NCI-H524 (cell line): ENCODE results near the gene PAIP2.
"Not testable (repeated sequence)": the region's sequence is repeated elsewhere in the genome, so short reads cannot be mapped to it uniquely, and the experiment has no call there.

Experiments
- DNase-seq, 2 experiments: peaks; one replicate each; lab custom pipeline; 2025; lab: John Stamatoyannopoulos, UW

Gene PAIP2

DNA sequence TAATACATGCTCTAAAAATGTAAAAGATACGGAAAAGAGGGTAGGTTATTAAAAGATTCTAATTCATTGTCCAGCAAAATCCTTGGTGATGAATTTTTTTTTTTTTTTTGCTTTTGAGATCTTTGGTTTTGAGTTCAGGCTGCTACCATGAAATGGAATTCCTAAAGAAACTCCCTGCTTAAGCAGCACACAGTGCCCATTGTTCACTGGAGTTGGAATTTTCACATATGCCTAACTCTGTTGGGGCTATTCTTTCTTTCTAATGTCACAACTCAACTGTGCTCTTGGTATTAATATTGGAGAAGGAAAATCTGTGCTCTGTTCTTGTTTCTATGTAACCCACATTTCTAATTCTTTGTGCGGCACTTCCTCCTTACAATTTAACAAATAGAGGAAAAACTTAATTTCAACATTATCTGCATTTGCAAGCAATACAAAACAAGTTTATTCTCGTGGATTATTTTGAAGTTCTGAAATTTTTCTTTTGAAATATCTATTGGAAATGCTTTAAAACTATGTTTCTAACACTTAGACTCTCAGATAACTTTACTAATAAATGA, 26.5 kb upstream of the PAIP2 start:
- DNase-seq, result no peak

- DNase-seq, result no peak
These were observed 5.8 kb upstream of the PAIP2 start for GRCh38 chr5:139335811-139336210.

GRCh38 chr5:139340051-139340450, 1.6 kb upstream of the PAIP2 start:
- no peak for DNase-seq

GRCh38 chr5:139341187-139341688, 416 bp upstream of the PAIP2 start:
- no peak for DNase-seq

DNA sequence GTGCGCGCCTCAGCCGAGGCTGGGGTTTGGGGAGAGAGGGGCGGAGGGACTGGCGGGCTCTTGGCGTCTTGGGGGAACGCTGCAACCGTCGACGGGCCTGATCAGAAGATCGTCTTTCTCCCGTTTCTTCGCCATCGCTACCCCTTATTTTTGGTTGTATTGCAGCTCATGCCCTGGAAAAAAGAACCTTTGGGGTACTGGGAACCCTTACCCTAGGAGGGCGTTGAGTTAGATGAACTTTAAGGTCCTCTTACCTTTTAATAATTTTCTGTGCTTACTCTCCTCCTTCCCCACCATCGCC, 719 bp downstream of the PAIP2 start:
- no peak for DNase-seq

- DNase-seq, result no peak
These were observed 1.8 kb downstream of the PAIP2 start for GRCh38 chr5:139343476-139343875.

- DNase-seq, result no peak
These were observed 2.5 kb downstream of the PAIP2 start for GRCh38 chr5:139344177-139344576.

GRCh38 chr5:139345442-139345841, 3.8 kb downstream of the PAIP2 start:
- DNase-seq, result not testable (repeated sequence)

DNA sequence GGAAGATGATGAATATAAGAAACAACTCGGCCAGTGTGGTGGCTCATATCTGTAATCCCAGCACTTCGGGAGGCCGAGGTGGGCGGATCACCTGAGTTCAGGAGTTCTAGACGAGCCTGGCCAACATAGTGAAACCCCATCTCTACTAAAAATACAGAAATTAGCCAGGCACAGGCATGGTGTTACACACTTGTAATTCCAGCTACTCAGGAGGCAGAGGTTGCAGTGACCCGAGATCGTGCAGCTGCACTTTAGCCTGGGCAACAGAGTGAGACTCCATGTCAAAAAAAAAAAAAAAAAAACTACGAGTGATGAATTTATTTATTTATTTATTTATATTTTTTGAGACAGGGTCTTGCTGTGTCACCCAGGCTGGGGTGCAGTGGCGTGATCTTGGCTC, 6.2 kb downstream of the PAIP2 start:
- DNase-seq, result not testable (repeated sequence)

- DNase-seq, result no peak
These were observed 12.5 kb downstream of the PAIP2 start for GRCh38 chr5:139354186-139354585.

- not testable (repeated sequence) for DNase-seq
These were observed 14.2 kb downstream of the PAIP2 start for GRCh38 chr5:139355900-139356299.

- no peak for DNase-seq
These were observed 16.4 kb downstream of the PAIP2 start for GRCh38 chr5:139358064-139358463.

- no peak for DNase-seq
These were observed 18.7 kb downstream of the PAIP2 start for GRCh38 chr5:139360384-139360783.

DNA sequence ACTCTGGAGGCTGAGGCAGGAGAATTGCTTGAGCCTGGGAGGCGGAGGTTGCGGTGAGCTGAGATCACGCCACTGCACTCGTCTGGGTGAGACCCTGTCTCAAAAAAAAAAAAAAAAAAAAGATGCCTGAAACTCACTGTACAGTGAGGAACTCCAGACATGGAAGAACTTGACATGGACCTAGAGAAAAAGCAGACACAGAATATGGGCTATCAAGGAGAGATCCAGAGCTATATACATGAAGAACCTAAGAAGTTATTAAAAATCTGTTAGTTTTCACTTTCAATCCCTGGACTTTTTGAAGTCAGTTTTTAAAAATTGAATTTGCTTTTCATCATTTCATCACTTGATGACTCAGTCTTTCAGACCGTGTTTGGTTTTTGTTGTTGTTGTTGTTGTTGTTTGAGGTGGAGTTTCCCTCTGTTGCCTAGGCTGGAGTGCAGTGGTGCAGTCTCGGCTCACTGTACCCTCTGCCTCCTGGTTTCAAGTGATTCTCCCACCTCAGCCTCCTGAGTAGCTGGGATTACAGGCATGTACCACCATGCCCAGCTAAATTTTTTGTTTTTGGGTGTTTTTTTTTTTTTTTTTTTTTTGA, 20.3 kb downstream of the PAIP2 start:
- no peak for DNase-seq

DNA sequence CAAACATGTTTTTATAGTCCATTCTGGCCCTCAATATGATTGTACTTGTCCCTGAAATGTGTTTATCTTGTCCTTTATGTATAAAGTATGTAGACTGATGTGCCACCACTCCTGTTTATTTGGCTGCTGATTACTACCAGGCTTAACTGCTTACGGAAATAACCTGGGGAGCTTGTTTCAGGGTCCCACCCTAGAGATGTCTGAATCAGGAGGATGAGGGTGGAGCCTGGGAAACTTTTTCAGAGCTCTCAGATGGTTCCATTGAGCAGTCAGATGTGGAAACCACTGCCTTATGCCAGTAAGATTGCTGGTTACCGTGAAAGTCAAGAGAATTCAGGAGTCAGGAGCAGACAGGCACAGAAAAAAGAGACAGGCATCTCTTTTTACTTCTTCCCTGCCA, 22.3 kb downstream of the PAIP2 start:
- DNase-seq, result no peak

DNA sequence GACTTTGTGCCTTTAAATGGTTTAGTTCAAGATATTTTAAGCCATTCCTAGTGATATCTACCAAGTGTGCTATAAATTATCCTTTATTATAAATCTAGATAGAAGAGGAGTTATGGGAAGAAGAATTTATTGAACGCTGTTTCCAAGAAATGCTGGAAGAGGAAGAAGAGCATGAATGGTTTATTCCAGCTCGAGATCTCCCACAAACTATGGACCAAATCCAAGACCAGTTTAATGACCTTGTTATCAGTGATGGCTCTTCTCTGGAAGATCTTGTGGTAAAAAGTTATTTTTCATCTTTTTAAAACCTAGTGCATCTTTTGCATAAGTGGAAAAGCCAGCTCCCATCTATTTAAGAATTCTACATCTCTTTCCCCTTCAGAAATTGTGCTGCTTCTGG, 22.8 kb downstream of the PAIP2 start:
- DNase-seq, result no peak

DNA sequence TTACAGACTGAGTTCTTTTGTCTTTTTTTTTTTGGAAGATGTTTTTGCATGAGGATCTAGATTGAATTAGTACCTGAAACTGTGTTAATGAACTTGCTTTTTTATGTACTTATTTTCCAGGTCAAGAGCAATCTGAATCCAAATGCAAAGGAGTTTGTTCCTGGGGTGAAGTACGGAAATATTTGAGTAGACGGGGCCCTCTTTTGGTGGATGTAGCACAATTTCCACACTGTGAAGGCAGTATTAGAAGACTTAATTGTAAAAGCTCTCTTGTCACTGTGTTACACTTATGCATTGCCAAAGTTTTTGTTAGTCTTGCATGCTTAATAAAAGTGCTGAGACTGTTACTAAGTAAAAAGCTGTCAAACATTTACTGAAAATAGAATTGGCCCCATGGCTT, 27.0 kb downstream of the PAIP2 start:
- peak in 1 of 2 experiments; percentile 18 for DNase-seq

GRCh38 chr5:139369181-139369580, 27.5 kb downstream of the PAIP2 start:
- no peak for DNase-seq

DNA sequence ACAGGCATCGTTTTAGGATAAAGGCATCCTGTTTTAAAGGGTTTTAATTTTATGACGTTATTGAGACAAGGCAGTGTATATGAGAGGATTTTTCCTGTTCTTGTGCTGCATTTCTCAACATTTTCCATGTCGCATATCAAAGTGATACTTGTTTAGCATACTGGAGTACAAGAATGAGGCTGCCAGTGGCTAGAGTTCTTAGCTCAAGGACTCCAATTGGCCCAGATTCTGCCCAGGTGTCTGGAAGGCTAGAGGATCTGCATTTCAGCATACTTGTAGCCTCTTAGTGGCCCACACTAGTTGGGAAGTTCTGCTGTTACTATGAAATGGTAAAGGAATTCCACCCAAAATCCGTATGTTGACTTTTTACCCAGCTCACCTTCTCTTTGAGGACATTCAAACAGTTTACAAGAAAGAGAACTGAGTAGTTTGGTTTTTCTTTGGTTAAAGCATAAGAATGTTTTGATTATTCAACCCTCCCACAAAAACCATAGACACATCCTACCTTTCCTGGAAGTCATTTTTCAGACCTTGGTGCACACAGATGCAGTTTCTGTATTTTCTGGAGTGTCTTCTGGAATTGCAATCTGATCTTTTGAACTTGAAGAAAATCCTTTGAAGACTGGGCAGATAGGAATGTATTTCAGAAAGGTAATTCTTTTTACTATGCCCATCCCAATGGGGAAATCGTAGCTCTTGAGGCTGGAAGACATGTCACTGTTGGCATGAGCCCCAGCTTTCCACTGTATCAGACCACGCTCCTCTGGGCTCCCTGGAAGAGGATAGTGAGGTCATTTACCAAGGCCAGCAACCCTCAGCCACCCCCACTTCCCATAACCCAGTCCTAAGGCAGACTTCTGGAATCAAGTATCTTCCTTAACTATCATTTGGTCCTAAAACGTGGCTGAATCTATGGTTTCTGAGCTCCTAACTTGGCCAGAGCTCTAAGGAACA, 30.1 kb downstream of the PAIP2 start:
- DNase-seq, result no peak

DNA sequence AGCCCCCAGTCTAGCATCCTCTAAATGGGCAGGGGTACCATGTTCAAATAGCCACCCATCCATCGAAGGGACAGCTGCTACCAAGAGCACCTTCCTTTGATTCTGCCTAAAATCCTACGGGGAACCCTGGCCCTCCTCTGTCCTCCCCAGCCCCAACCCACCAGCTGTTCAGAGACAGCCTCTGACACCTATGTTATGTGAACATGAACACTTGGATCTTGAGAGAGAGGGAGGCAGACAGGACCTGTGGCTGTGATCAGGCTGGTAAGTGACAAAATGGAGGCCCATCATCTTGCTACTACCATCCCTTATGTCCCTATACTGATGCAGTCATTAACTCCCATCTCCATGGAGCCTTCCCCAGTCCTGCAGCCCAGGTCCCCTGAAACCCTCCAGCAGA, 33.3 kb downstream of the PAIP2 start:
- no peak for DNase-seq

DNA sequence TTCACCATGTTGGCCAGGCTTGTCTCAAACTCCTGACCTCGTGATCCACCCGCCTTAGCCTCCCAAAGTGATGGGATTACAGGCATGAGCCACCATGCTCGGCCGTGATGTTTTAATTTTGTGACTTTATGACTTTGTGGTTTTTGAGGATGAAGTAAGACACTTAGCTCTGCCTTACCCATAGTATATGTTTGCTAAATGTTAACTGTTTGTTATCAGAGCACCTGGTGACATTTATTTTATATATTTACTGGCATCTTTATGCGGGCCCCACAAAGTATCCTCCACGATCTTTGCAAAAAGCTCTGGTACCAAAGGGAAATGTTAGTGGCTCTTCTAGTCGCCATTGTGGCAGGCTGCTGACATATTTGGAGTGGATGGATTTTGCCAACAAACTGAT, 34.7 kb downstream of the PAIP2 start:
- no peak for DNase-seq

DNA sequence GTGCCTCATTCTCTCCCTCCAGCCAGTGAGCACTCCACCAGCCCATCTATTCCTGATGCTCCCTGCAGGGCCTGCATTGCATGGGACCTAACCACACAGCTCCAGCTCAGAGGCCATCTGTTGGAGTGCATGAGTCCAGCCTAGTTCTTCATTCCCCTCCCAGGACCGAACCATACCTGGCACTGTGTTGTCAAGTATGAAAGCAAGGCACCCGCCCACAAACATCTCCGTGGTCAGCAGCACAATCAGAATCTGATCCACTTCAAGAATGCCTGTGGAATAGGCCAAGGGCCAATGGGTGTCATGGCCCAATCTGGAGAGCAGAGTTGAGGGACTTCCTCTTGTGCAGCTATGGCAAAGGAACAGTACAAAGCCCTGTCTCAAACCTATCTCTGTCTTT, 35.6 kb downstream of the PAIP2 start:
- no peak for DNase-seq
